Loucy (cell line): ENCODE measurements around the gene TP73.

ENCODE experiments used
- EZH2phosphoT487 ChIP-seq: fragments of 200-600 bp; IDR thresholded peaks from 2 replicates; pipeline ENCODE4 v1.6.1; 2018; ENCODE audit warnings: antibody characterized with exemption, mild to moderate bottlenecking, moderate library complexity, borderline replicate concordance
- TF ChIP-seq, protein P1 (sequence below): fragments of 200-600 bp; sonication (generic); conservative IDR thresholded peaks from 2 replicates; pipeline ENCODE4 v1.5.1; 2014; ENCODE audit warnings: mild to moderate bottlenecking, antibody characterized with exemption, low read length

DNA sequence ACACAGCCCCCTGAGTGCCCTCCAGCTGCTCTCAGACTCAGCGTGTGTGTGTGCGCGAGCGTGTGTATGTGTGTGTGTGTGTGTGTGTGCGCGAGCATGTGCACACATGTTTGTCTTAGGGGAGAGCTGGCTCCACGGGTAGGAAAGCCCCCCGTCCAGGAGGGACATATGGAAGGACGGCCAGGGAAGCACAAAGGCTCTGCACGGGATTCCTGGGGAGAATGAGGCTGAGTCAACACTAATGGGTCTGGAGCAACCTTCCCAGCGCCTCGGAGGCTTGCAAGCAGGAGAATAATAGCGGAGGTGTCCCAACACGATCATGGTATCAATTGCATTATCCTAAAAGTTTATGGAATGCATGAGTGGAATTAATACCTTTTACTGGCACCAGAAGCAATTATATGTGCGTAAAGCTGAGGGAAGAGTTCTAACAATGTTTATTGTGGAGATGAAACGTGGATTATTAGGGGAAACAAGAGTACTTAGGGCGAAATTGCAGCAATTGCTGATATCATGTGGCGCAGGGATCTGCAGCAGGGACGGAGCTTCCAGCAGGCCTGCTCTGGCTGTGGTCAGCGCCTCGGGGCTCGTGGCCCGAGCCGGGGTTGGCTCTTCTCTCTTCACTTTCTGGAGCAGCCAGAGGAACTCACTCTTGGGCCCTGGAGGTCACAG lies 59.6 kb downstream of the TP73 start:
- TF ChIP-seq, protein P1, sequence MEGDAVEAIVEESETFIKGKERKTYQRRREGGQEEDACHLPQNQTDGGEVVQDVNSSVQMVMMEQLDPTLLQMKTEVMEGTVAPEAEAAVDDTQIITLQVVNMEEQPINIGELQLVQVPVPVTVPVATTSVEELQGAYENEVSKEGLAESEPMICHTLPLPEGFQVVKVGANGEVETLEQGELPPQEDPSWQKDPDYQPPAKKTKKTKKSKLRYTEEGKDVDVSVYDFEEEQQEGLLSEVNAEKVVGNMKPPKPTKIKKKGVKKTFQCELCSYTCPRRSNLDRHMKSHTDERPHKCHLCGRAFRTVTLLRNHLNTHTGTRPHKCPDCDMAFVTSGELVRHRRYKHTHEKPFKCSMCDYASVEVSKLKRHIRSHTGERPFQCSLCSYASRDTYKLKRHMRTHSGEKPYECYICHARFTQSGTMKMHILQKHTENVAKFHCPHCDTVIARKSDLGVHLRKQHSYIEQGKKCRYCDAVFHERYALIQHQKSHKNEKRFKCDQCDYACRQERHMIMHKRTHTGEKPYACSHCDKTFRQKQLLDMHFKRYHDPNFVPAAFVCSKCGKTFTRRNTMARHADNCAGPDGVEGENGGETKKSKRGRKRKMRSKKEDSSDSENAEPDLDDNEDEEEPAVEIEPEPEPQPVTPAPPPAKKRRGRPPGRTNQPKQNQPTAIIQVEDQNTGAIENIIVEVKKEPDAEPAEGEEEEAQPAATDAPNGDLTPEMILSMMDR, result no peak
- TF ChIP-seq EZH2phosphoT487, result no peak
